ENCODE measurements around the gene TRMT1. TPM values are rescaled to one million over a fixed set of nuclear protein-coding genes. Genes with fewer than 3 reads are reported as not detected.

The TRMT1 gene
- total RNA-seq, 8 experiments from 2014 or later, result 21.8 to 59.3 (median 34.6) TPM

DNA sequence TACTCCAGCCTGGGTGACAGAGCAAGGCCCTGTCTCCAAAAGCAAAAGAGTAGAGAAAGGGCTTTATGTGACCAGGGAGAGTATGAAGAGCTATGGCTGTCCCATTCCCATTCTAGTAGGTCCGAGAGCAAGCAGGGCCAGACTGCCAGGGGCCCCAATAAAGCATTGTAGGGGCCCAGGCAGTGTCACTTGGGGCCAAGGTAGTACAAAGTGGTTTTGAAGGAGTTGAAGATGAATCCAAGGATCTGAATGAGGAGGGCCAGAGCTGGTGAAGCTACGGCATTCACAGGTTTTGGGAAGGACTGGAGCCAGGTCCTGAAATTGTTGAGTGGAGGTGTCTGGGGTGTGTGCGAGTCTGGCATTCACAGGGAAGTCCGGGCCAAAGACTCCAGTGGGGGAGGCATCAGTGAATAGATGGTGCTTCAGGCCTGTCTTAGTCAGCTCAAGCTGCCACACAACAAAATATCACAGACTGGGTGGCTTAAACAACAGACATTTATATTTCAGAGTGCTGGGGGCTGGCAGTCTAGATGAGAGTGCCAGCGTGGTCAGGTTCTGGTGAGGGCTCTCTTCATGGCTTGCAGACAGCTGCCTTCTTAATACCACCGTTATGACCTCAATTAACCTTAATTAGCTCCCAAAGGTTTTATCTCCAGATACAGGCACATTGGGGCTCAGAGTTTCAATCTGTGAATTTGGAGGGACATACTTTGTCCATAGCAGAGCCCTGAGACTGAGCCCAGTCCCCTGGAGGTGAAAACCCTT lies 11.5 kb upstream of the TRMT1 start:
- ATAC-seq (replicated peaks in 6 of 8), result no peak
- H3K27ac ChIP-seq, result no peak overlapping the region
- H3K4me1 ChIP-seq (replicated peaks in 1 of 2), result no peaks in the 10 kb centered on the region
- 74 to 100% (median 94%) methylated on average over 1 to 3 of the region's 6 CpGs; no CpG with 5 or more reads in 3 of the 10 experiments for WGBS, 10 experiments
- in situ Hi-C loops (cut with MboI; ENCODE audit: low pct_unique_long_range_greater_than_20kb in 2 of 9, low sequenced_read_pairs in 9 of 9, unreplicated experiment in 9 of 9), result no loop called here
- no peak overlapping the region for H3K4me3 ChIP-seq

DNA sequence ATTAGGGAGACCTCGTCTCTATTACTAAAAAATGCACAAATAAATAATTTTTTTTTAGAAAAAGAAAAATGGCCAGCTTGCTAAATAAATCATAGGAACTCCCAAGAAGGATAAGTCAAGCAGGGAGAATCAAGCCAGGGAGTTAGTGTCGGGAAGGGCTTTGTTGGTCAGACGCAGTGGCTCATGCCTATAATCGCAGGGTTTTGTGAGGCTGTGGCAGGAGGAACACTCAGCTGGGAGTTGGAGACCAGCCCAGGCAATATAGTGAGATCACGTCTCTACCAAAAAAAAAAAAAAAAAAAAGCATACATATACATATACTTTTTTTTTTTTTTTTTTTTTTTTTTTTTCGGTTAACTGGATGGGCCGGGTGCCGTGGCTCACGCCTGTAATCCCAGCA lies 10.5 kb upstream of the TRMT1 start:
- no peaks in the 10 kb centered on the region for H3K4me1 ChIP-seq (replicated peaks in 1 of 2)
- ATAC-seq (replicated peaks in 6 of 8), result no peak
- 62 to 100% (median 100%) methylated on average over 1 to 7 of the region's 9 CpGs; no CpG with 5 or more reads in 4 of the 10 experiments for WGBS, 10 experiments
- no peak overlapping the region for H3K4me3 ChIP-seq
- H3K27ac ChIP-seq, result no peak overlapping the region
- in situ Hi-C loops (cut with MboI; ENCODE audit: low pct_unique_long_range_greater_than_20kb in 2 of 9, low sequenced_read_pairs in 9 of 9, unreplicated experiment in 9 of 9), result no loop called here

DNA sequence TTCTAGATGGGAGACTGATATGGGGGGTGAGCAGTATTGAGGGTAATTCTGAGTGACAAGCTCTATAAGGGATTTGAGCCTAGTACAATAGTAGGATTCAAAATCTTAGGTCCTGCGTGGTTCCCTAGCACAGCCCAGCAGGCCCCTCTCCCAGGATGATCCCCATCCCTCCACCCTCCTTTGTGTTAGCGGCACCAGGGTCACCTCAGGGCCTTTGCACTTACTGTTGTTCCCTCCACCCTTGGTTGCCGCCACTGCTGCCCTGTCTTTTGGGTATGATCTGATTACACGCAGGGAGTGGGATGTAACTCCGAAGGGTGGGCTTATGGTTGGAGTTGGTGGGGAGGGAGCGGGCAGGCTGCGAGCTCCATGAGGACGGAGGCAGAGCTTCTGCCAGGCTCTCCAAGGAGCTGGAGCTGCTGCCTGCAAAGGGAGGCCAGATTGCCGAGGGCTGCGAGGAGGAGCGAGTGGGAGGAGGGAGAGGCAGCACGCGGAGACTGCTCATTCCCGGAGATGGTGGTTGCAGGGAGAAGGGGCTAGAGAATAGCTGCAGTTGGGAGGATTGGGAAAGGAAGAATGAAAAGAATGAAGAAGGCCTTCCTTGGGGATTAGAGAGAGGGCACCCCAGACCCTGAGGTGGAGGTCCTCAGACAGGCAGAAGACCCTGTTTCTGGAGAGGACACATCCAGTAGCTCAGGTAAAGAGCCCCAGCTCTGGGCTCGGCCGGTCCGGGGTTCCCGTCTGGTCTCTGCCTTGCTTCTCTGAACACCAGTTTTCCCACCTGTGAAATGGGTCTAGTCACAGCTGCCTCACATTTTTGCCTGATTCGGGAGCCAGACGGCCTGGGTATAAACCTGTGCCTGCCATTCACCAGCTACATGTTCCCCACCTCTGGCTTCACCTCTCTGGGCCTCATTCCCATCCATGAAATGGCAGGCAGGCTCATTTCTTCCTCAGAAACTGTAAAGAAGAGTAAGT lies 6.7 kb upstream of the TRMT1 start:
- in situ Hi-C loops (cut with MboI; ENCODE audit: low pct_unique_long_range_greater_than_20kb in 2 of 9, low sequenced_read_pairs in 9 of 9, unreplicated experiment in 9 of 9), result no loop called here
- no peak for ATAC-seq (replicated peaks in 6 of 8)
- peaks cover 10 to 11% of the 10 kb centered on the region in 2 donors for H3K4me1 ChIP-seq (replicated peaks in 1 of 2)
- no peak overlapping the region for H3K27ac ChIP-seq
- 75 to 100% (median 94%) methylated on average over 1 to 14 of the region's 20 CpGs; no CpG with 5 or more reads in 2 of the 10 experiments for WGBS, 10 experiments
- no peak overlapping the region for H3K4me3 ChIP-seq

DNA sequence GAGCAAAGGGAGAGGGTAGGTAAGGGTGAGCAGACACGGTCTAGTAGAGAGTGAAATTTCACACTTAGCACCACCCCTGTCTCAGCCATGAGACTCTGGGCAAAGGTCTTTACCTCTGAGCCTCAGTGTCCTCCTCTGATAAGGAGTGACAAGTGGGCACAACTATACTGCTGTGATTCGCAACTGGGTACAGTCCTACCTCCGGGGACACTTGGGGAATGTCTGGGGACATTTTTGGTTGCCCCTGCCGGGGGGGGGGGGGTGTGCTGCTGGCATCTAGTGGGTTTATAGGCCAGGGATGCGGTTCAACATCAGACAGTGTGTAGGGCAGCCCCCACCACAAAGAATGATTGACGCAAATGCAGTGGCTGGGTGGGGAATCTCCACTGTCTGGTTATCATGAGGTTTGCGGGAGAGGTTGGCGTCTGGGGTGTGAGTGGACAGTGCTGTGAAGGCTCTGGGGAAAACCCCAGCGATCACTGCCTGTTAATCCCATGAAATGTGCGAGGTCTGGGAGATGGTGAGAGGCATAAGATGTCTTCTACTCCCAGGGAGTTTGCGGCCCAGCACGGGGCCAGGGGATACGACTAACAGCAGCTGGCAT lies 5.8 kb upstream of the TRMT1 start:
- Histone ChIP-seq H3K4me3 (no peak overlapping the region), H3K4me1 (replicated peaks in 1 of 2) (peaks cover 10 to 11% of the 10 kb centered on the region in 2 donors), H3K27ac (no peak overlapping the region)
- WGBS, 10 experiments, result 50 to 100% (median 96%) methylated on average over 1 to 5 of the region's 13 CpGs; no CpG with 5 or more reads in 2 of the 10 experiments
- in situ Hi-C loops (cut with MboI; ENCODE audit: low pct_unique_long_range_greater_than_20kb in 2 of 9, low sequenced_read_pairs in 9 of 9, unreplicated experiment in 9 of 9), result no loop called here
- no peak for ATAC-seq (replicated peaks in 6 of 8)

DNA sequence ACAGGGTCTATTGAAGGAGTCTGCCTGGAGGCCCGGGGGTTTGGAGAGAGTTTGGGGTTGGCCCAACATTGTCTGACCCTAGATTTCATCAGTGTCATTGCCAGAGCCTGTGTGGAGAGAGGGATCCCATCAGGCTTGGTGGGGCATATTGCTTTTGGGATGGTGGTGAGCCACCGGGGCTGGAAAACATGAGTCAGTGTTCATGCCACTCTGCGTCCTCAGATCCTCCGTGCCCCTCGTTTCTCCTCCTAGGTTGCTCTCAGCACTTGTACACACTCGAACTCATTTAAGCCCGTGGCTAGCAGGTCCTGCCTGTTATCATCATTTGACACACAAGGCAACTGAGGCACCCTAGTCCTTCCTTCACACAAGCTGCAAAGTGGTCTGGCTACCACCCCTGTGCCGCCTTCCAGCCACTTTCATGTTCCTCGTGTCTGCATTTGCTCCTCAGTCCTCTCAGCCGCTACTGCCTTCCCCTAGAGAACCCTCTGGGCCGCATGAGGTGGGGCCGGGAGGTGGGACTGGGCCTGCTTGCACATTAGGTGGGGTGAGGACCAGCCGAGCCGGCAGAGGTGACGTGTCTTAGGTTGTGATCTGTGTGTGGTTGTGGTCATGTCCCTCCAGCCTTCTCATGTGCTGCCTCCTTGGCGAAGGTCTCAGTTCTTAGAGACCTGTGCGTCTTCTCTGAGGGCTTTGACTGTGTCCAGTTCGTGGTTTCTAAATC lies 5.2 kb upstream of the TRMT1 start:
- ATAC-seq (replicated peaks in 6 of 8), result no peak
- no peak overlapping the region for H3K4me3 ChIP-seq
- peaks cover 10 to 11% of the 10 kb centered on the region in 2 donors for H3K4me1 ChIP-seq (replicated peaks in 1 of 2)
- H3K27ac ChIP-seq, result no peak overlapping the region
- WGBS, 10 experiments, result 33 to 100% (median 70%) methylated on average over 1 to 4 of the region's 18 CpGs; no CpG with 5 or more reads in 4 of the 10 experiments
- in situ Hi-C loops (cut with MboI; ENCODE audit: low pct_unique_long_range_greater_than_20kb in 2 of 9, low sequenced_read_pairs in 9 of 9, unreplicated experiment in 9 of 9), result no loop called here

DNA sequence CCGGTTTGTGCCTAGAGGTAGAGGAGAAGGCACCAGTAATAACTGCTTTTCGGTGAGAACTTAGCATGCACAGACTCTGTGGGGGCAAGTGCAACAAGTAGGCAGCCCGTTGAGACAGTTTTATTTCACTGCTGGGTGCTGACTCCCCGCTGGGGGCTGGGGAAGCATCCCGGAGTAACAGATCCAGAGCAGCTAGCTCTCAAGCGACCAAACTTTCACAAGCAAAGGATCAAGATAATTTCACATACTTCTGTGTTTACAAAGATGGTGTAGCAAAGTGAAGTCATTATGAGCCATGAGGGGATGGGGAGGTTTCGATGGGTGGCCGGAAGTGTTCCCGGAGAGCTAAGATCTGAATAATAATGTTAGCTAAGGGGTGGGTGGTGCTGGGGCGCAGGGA lies 4.3 kb upstream of the TRMT1 start:
- Histone ChIP-seq H3K27ac (no peak overlapping the region), H3K4me1 (replicated peaks in 1 of 2) (peaks cover 10 to 11% of the 10 kb centered on the region in 2 donors), H3K4me3 (no peak overlapping the region)
- in situ Hi-C loops (cut with MboI; ENCODE audit: low pct_unique_long_range_greater_than_20kb in 2 of 9, low sequenced_read_pairs in 9 of 9, unreplicated experiment in 9 of 9), result no loop called here
- peak in 2 of 8 experiments; percentile 5 to 6 for ATAC-seq (replicated peaks in 6 of 8)
- WGBS, 10 experiments, result 28 to 75% (median 61%) methylated on average over 1 to 8 of the region's 10 CpGs; no CpG with 5 or more reads in 3 of the 10 experiments

DNA sequence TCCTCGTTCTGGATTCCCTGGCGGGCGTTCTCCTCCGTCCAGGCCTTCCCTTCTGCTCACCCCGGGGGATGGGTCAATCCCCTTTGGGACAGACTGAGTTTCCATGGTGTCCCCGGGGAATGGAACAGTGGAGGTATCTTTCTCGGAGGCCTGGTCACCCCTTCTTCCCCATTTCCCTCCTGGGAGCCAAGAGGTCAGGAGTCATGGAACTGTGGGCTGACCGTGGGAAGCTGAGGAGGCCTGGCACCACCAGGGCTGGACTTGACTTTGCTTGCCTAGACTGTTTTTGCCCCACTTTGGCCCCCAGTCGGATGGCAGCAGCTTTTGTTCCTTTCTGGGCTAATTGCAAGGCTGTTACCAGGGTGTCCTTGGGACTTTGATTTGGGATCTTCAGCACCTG lies 3.5 kb upstream of the TRMT1 start:
- in situ Hi-C loops (cut with MboI; ENCODE audit: low pct_unique_long_range_greater_than_20kb in 2 of 9, low sequenced_read_pairs in 9 of 9, unreplicated experiment in 9 of 9), result no loop called here
- 33 to 84% (median 78%) methylated on average over 1 to 6 of the region's 9 CpGs; no CpG with 5 or more reads in 5 of the 10 experiments for WGBS, 10 experiments
- H3K4me3 ChIP-seq, result no peak overlapping the region
- ATAC-seq (replicated peaks in 6 of 8), result no peak
- H3K27ac ChIP-seq, result no peak overlapping the region
- peaks cover 14 to 15% of the 10 kb centered on the region in 2 donors for H3K4me1 ChIP-seq (replicated peaks in 1 of 2)

DNA sequence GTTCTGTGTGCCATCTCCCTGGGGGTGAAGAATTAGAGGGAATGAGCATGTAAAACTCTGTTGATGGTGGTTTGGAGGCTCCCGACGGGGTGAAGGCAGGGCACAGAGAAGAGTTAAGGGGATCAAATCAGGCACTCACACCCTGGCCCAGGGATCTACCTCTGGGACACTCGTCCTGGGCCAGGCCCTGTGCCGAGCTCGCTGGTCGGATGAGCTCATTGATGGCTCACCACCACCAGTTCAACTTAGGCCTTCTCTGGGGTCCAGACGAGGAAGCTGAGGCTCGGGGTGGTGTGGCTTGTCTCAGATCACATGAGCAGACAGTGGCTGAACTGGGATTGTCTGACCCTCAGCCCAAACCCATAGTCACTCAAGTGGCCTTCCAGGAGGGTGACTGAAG lies 3.1 kb upstream of the TRMT1 start:
- 66 to 100% (median 85%) methylated on average over 1 to 6 of the region's 8 CpGs; no CpG with 5 or more reads in 6 of the 10 experiments for WGBS, 10 experiments
- no peak for ATAC-seq (replicated peaks in 6 of 8)
- Histone ChIP-seq H3K4me3 (peak overlapping the region in 2 of 5 donors; percentile 69 to 91), H3K27ac (no peak overlapping the region), H3K4me1 (replicated peaks in 1 of 2) (peaks cover 14 to 15% of the 10 kb centered on the region in 2 donors)
- in situ Hi-C loops (cut with MboI; ENCODE audit: low pct_unique_long_range_greater_than_20kb in 2 of 9, low sequenced_read_pairs in 9 of 9, unreplicated experiment in 9 of 9), result no loop called here

DNA sequence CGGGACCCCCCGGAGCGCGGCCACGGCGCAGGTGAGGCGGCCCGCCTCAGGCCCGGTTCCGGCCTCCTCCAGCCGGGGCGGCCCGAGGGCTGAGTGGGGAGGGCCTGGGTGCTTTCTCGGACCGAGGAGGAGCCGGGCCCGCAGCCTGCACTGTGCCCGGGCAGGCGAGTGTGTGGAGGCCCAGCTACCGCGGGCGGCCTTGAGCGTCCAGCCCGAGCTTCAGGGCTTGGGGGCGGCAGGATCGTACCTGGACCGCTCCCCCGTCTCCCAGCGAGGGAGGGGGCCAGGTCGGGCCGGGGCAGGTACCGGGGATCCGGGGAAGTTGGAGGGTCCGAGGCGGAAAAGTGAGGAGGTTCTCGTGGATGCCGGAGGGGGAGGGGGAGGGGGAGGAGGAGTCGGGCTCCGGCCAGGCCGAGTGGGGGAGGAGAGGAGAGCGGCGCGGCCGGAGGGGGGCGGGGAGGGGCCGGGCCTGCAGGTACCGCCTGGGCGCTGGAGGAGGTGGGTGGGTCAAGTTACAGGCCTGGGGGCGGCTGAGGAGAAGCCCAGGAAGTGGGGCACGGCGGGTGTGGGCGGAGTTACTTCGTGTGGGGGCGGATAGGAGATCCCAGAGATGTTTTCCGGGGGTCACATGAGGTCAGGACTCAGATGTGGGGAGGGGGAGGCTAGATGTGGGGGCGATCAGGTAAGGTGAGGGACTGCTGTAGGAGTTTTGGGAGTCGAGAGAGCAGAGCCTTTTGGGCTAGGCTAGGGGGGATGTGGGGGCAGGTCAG lies 2.1 kb upstream of the TRMT1 start:
- H3K27ac ChIP-seq, result peak overlapping the region; percentile 83 to 85
- peaks cover 14 to 15% of the 10 kb centered on the region in 2 donors for H3K4me1 ChIP-seq (replicated peaks in 1 of 2)
- in situ Hi-C loops (cut with MboI; ENCODE audit: low pct_unique_long_range_greater_than_20kb in 2 of 9, low sequenced_read_pairs in 9 of 9, unreplicated experiment in 9 of 9), result no loop called here

DNA sequence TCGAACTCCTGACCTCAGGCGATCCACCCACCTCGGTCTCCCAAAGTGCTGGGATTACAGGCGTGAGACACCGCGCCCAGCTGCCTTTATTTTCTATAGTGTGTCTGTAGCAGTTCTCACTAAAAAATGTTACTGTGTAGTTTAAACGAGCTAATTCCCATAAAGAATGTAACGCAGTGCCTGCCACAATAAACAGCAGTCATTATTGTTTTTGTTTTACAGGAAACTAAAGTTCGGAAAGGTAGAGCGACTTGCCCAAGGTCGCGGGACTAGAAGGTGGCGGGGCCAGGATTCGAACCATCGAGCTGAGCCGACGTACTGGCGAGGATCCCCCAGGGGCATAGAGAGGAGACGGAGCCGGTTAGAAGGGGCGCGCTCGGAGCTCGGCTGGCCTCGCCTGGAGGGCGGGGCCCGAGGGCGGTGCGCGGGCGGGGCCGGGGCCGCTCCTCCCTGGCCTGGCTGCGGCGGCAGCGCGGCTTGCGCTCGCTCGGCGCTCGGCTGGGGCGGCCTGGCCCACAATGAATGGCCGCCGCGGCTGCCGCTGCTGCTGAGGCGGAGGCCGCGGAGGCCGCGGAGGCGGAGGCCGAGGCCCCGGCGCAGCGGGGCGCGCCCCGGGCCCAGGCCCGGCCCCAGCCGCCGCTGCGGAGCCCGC lies 1.4 kb upstream of the TRMT1 start, which contains the start of gene NACC1:
TSS of gene NACC1 (plus strand) at position 493 of the 652 bp plus-strand sequence. CDS start 16,944 bp downstream, outside the sequence.
- 0 to 67% (median 16%) methylated on average over 2 to 18 of the region's 65 CpGs for WGBS, 10 experiments
- ATAC-seq (replicated peaks in 6 of 8), result peak; percentile 59 to 89 (median 84)
- Histone ChIP-seq H3K27ac (peak within 1 kb of the TSS; percentile 83 to 85), H3K4me1 (replicated peaks in 1 of 2) (peaks cover 14 to 15% of the 10 kb centered on the region in 2 donors), H3K4me3 (peak within 1 kb of the TSS; percentile 69 to 100 (median 94))
- in situ Hi-C loops (cut with MboI; ENCODE audit: low pct_unique_long_range_greater_than_20kb in 2 of 9, low sequenced_read_pairs in 9 of 9, unreplicated experiment in 9 of 9), result no loop called here

More for the DNA sequence above, 2.1 kb upstream of the TRMT1 start:
- WGBS, 10 experiments, result no CpG with 5 or more reads among the region's 57 CpGs
- H3K4me3 ChIP-seq, result peak overlapping the region; percentile 69 to 100 (median 94)
- peak; percentile 6 to 52 (median 44) for ATAC-seq (replicated peaks in 6 of 8)

DNA sequence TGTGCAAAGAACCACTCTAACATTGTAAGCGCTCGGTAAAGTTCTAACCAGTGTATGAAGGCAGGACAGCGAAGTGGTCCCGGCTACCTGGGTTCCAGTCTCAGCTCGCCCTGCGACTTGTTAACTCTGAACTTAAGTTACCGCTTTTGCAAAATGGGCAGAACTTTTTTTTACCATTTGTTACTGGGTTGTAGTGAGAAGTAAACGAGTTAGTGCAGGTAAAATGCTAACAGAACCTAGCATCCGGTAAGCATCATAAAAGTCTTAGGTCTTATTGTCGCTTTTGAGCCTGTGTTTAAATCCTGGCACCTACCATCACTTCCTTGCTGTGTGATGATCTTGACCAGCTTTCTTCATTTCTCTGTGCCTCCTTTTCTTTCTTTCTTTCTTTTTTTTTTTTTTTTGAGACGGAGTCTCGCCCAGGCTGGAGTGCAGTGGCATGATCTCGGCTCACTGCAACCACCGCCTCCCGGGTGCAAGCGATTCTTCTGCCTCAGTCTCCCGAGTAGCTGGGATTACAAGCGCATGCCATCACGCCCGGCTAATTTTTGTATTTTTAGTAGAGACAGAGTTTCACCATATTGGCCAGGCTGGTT lies 734 bp upstream of the TRMT1 start:
- Histone ChIP-seq H3K27ac (no peak overlapping the region), H3K4me1 (replicated peaks in 1 of 2) (peaks cover 14 to 15% of the 10 kb centered on the region in 2 donors), H3K4me3 (peak overlapping the region; percentile 77 to 94 (median 91))
- WGBS, 10 experiments, result 0 to 70% (median 42%) methylated on average over 3 to 18 of the region's 20 CpGs; no CpG with 5 or more reads in 2 of the 10 experiments
- peak in 1 of 8 experiments; percentile 1 for ATAC-seq (replicated peaks in 6 of 8)
- in situ Hi-C loops (cut with MboI; ENCODE audit: low pct_unique_long_range_greater_than_20kb in 2 of 9, low sequenced_read_pairs in 9 of 9, unreplicated experiment in 9 of 9), result no loop called here

Measured in motor neuron (in vitro differentiated cells).